GM12878 (cell line): Measurements from ENCODE around the gene OXTR. TPM values are rescaled to one million over a fixed set of nuclear protein-coding genes. Genes with fewer than 3 reads are reported as not detected.

Experiments used
- ATF3 ChIP-seq: IDR thresholded peaks from 2 replicates; pipeline ENCODE4 v1.6.1; 2011; ENCODE audit warnings: low read depth, mild to moderate bottlenecking, low read length, moderate library complexity, borderline replicate concordance; ENCODE audit errors: extremely low read depth
- CHD2 ChIP-seq: IDR thresholded peaks from 2 replicates; pipeline ENCODE4 v1.6.1; 2011; ENCODE audit warnings: low read depth, low read length, improper control_type of control experiment, borderline replicate concordance
- CHD4 ChIP-seq: fragments of 200-600 bp; sonication (generic); IDR thresholded peaks from 2 replicates; pipeline ENCODE4 v1.6.1; 2016; ENCODE audit warnings: mild to moderate bottlenecking
- CREB1 ChIP-seq: IDR thresholded peaks from 2 replicates; pipeline ENCODE4 v1.6.1; 2012; ENCODE audit warnings: low read depth, mild to moderate bottlenecking, inconsistent platforms
- DPF2 ChIP-seq: fragments of 450-650 bp; IDR thresholded peaks from 2 replicates; pipeline ENCODE4 v1.6.1; 2017; ENCODE audit warnings: mild to moderate bottlenecking
- ESRRA ChIP-seq: IDR thresholded peaks from 2 replicates; pipeline ENCODE4 v1.6.1; 2012; ENCODE audit warnings: mild to moderate bottlenecking, low read length, improper control_type of control experiment
- ETV6 ChIP-seq, 2 experiments: fragments of 450-650 bp in 1 of 2; IDR thresholded peaks in 1 of 2; conservative IDR thresholded peaks in 1 of 2; 2 replicates each; pipeline ENCODE4 v1.6.1; 2014; ENCODE audit warnings: antibody characterized with exemption in 1 of 2, borderline replicate concordance in 1 of 2, low read depth in 1 of 2, mild to moderate bottlenecking in 1 of 2, moderate library complexity in 1 of 2
- FOXM1 ChIP-seq: IDR thresholded peaks from 2 replicates; pipeline ENCODE4 v1.6.1; 2012; ENCODE audit warnings: low read depth, mild to moderate bottlenecking, inconsistent platforms, low read length, moderate library complexity
- IRF5 ChIP-seq: fragments of 450-650 bp; IDR thresholded peaks from 2 replicates; pipeline ENCODE4 v1.6.1; 2017; ENCODE audit warnings: borderline replicate concordance
- KAT2A ChIP-seq: conservative IDR thresholded peaks from 2 replicates; pipeline ENCODE4 v1.6.1; 2011; ENCODE audit warnings: low read depth, low read length; ENCODE audit not compliant: control insufficient read depth
- KDM1A ChIP-seq: fragments of 200-600 bp; sonication (generic); IDR thresholded peaks from 2 replicates; pipeline ENCODE4 v1.6.1; 2016; ENCODE audit warnings: borderline replicate concordance
- MLLT1 ChIP-seq: fragments of 450-650 bp; IDR thresholded peaks from 2 replicates; pipeline ENCODE4 v1.6.1; 2016; ENCODE audit warnings: mild to moderate bottlenecking
- NR2C1 ChIP-seq: fragments of 450-650 bp; IDR thresholded peaks from 2 replicates; pipeline ENCODE4 v1.6.1; 2017; ENCODE audit warnings: antibody characterized with exemption, mild to moderate bottlenecking, moderate library complexity
- PML ChIP-seq: IDR thresholded peaks from 2 replicates; pipeline ENCODE4 v1.6.1; 2012; ENCODE audit warnings: low read length, inconsistent platforms
- POLR2A ChIP-seq: IDR thresholded peaks from 2 replicates; pipeline ENCODE4 v1.6.1; 2011; ENCODE audit warnings: low read depth, mild to moderate bottlenecking, low read length
- RAD51 ChIP-seq: fragments of 450-650 bp; IDR thresholded peaks from 2 replicates; pipeline ENCODE4 v1.6.1; 2016; ENCODE audit warnings: moderate library complexity, mild to moderate bottlenecking, inconsistent platforms
- REST ChIP-seq: IDR thresholded peaks from 2 replicates; pipeline ENCODE4 v1.6.1; 2012; ENCODE audit warnings: mild to moderate bottlenecking, low read depth, low read length
- SUPT20H ChIP-seq: IDR thresholded peaks from 2 replicates; pipeline ENCODE4 v1.6.1; 2011; ENCODE audit warnings: low read depth, mild to moderate bottlenecking, low read length, moderate library complexity, borderline replicate concordance; ENCODE audit not compliant: control insufficient read depth
- ZBTB11 ChIP-seq: fragments of 450-650 bp; formaldehyde crosslinking; IDR thresholded peaks from 2 replicates; pipeline ENCODE4 v1.5.0; 2022; ENCODE audit warnings: mild to moderate bottlenecking, missing genetic modification characterization
- ZNF207 ChIP-seq: fragments of 450-650 bp; IDR thresholded peaks from 2 replicates; pipeline ENCODE4 v1.6.1; 2014; ENCODE audit warnings: antibody characterized with exemption, mild to moderate bottlenecking, borderline replicate concordance
- ZNF622 ChIP-seq: fragments of 450-650 bp; IDR thresholded peaks from 2 replicates; pipeline ENCODE4 v1.6.1; 2017; ENCODE audit warnings: mild to moderate bottlenecking, inconsistent platforms
- polyA plus RNA-seq, 11 experiments: library from polyadenylated mRNA; depleted of rRNA in 4 of 11; unstranded in 6 of 11; stranded (reverse) in 5 of 11; fragments of >200 nt; fragmentation: Nextera tagmentation in 4 of 11; fragmentation: Illumina TruSeq in 1 of 11; extraction: Ambion mirVana in 4 of 11; extraction: Trizol in 1 of 11; gene quantifications; 1 replicate in 1 of 11; 2 replicates in 10 of 11; pipeline versions ENCODE4 v1.2.1 to v1.2.3, GENCODE V29; 2011 to 2016; ENCODE audit warnings: inconsistent platforms in 2 of 11, missing spikeins in 2 of 11, low read depth in 1 of 11
- total RNA-seq, 4 experiments: library from RNA; depleted of rRNA in 3 of 4; stranded (reverse); fragments of >200 nt in 3 of 4; fragmentation: Illumina TruSeq in 1 of 4; extraction: Trizol in 1 of 4; gene quantifications; 2 replicates each; pipeline versions ENCODE4 v1.2.1 to v1.2.3, GENCODE V29; 2013 to 2021

OXTR gene
- total and polyA plus RNA-seq, 10 of the 15 experiments (the other 5 are each of a cell fraction or from before 2014, with no cell fraction given) = 0.43 to 5.9 (median 2.6) TPM

GRCh38 chr3:8768364-8769087 is 887 bp downstream of the OXTR start (continued):
- TF ChIP-seq ZBTB11 (CRISPR knock-in tag) (no peak), CHD4 (no peak), FOXM1 (no peak), ZNF207 (no peak), MLLT1 (no peak), POLR2A (no peak), REST (no peak), DPF2 (no peak), ZNF622 (no peak), KDM1A (no peak), CREB1 (peak; percentile 24; the same call in 1 of the 2 replicates), NR2C1 (no peak), RAD51 (no peak), ESRRA (no peak), CHD2 (no peak), IRF5 (no peak), SUPT20H (no peak), ATF3 (no peak), ETV6 (conservative IDR thresholded peaks at IDR 0.05 in 1 of 2, IDR thresholded peaks at IDR 0.05 in 1 of 2; ENCODE audit: borderline replicate concordance in 1 of 2, low read depth in 1 of 2) (no peak), KAT2A (no peak), PML (no peak)
